KOPT-K1 (cell line): Measurements from ENCODE around the gene AMOTL2.

ENCODE experiments used
- H3K27ac ChIP-seq: fragments of 200-600 bp; sonication (generic); 2 replicates; pipeline ENCODE4 v1.5.1; 2016; ENCODE audit warnings: antibody characterized with exemption, mild to moderate bottlenecking, low read depth, low read length; ENCODE audit not compliant: poor library complexity, severe bottlenecking
- H3K36me3 ChIP-seq: fragments of 200-600 bp; sonication (generic); 2 replicates; pipeline ENCODE4 v1.5.1; 2017; ENCODE audit warnings: antibody characterized with exemption, mild to moderate bottlenecking, low read length, moderate library complexity; ENCODE audit not compliant: insufficient read depth
- H3K9me3 ChIP-seq: fragments of 200-600 bp; sonication (generic); 2 replicates; pipeline ENCODE4 v1.5.1; 2017; ENCODE audit warnings: antibody characterized with exemption, low read length, mild to moderate bottlenecking; ENCODE audit not compliant: insufficient read depth, poor library complexity, severe bottlenecking

The AMOTL2 gene

DNA sequence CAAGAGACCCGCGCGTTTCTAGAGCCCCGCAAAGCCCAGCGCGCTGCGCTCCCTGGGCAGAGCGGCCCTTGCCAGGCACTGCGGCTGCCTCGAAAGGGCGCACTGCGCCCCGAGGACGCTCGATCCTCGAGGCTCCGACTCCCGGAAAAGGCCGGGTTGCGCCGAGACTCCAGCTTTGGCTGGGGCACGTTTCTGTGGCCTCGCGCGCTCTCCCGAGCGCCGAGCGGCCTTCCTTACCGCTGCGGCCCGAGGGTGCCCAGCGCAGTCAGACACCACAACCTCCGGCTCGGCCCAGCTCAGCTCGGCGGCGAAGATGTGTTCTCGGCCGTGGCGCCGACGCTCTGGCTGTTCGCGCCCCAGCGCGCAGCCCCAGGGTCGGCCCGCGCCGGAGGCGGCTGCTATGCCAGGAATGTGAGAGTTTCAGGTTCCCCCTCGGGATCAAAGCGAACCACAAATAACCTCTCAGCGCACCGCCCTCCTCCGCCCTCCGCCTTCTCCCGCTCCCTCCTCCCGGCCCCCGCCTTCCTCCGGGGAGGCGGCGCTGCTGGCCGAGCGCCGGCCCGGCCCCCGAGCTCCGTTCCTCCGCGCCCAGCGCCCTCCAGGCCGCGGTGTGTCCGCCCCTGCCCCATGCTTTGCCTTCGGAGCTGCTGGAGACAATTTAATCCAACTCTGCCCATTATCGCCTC lies at the start of gene AMOTL2:
AMOTL2 (minus strand) TSS at position 343 of the 686 bp plus-strand sequence. CDS start 3,014 bp downstream, outside the sequence.
- Histone ChIP-seq H3K27ac (no peak within 1 kb of the TSS), H3K36me3 (no peaks in the 10 kb centered on the region), H3K9me3 (no peaks in the 10 kb centered on the region)

- H3K27ac ChIP-seq, result no peak overlapping the region
- no peaks in the 10 kb centered on the region for H3K36me3 ChIP-seq
- no peaks in the 10 kb centered on the region for H3K9me3 ChIP-seq
Measured at GRCh38 chr3:134423153-134423552, 48.9 kb upstream of the AMOTL2 start.

DNA sequence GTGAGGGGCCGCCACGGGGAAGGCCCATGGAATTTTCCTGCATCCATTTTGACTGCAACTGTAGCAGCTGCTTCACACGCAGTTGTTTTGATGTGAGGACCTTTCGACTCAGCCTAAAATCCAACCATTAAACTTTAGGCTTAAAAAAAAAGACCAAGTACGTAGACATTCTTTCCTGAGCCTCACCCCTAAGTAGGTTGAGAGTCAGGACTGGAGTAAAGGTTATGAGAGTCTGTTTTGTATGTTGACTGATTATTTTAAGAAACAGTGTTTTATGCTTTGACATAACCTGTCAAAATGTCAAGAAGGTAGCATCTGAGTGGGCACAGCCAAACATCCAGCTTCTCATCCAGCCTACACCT lies 45.7 kb upstream of the AMOTL2 start:
- no peaks in the 10 kb centered on the region for H3K36me3 ChIP-seq
- H3K27ac ChIP-seq, result no peak overlapping the region
- no peaks in the 10 kb centered on the region for H3K9me3 ChIP-seq

DNA sequence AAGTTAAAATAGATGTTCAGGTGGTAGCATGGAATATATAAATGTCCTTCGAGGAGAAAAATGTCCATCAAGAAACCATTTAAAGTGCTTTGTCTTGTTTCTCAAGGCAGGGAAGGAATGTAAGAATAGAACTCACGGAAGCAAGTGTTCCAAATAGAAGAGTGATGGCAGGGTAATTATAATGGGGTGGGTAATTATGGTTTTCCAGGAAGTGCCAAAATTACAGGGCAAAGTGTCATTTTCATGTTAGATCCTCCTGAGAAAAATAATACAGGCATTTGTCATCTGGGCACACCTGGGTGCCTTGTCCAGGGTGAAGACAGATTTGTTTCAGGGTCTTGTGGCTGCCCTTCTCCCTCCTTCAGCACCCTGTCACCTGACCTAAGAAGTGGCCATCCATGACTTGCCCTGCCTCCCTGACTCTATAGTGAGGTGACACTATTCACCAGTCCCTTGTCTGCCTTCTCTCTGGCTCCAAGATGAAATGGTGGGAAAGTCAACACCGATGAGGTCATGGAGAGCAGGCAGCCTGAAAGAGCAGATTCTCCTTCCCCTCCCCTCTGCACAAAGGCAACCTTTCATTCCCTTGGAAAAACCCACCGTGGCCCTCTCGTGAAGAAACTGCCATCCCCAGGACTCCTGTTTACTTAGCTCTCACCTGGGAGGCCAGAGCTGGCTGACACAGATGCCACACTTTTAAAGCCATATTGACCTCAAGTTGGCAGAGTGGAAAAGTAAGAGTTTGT lies 45.1 kb upstream of the AMOTL2 start:
- peaks cover 4% of the 10 kb centered on the region for H3K9me3 ChIP-seq
- no peak overlapping the region for H3K27ac ChIP-seq

GRCh38 chr3:134409041-134409440 lies 34.8 kb upstream of the AMOTL2 start:
- no peak overlapping the region for H3K27ac ChIP-seq
- H3K36me3 ChIP-seq, result no peaks in the 10 kb centered on the region
- peaks cover 6% of the 10 kb centered on the region for H3K9me3 ChIP-seq

More for the DNA sequence above, 45.1 kb upstream of the AMOTL2 start:
- no peaks in the 10 kb centered on the region for H3K36me3 ChIP-seq

DNA sequence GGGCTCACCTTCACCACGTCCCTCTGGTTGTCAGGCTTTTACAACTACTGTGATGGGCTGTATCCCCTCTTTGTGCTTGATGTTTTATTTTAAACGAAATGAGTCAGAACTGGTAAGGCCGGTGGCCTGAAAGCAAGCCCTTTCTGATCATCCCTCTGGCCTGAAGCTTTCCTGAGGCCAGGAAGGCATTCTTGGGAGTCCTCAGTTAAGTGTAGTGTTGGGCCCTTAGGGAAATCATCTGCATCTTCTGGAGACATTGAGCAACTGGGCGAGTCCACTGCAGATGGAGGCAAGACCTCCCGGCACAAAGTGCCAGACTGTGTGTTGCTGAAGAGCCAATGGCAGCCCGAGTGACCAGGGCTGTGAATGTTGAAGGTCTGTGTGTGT lies 33.0 kb upstream of the AMOTL2 start:
- no peak overlapping the region for H3K27ac ChIP-seq
- H3K9me3 ChIP-seq, result peaks cover 24% of the 10 kb centered on the region
- H3K36me3 ChIP-seq, result no peaks in the 10 kb centered on the region

DNA sequence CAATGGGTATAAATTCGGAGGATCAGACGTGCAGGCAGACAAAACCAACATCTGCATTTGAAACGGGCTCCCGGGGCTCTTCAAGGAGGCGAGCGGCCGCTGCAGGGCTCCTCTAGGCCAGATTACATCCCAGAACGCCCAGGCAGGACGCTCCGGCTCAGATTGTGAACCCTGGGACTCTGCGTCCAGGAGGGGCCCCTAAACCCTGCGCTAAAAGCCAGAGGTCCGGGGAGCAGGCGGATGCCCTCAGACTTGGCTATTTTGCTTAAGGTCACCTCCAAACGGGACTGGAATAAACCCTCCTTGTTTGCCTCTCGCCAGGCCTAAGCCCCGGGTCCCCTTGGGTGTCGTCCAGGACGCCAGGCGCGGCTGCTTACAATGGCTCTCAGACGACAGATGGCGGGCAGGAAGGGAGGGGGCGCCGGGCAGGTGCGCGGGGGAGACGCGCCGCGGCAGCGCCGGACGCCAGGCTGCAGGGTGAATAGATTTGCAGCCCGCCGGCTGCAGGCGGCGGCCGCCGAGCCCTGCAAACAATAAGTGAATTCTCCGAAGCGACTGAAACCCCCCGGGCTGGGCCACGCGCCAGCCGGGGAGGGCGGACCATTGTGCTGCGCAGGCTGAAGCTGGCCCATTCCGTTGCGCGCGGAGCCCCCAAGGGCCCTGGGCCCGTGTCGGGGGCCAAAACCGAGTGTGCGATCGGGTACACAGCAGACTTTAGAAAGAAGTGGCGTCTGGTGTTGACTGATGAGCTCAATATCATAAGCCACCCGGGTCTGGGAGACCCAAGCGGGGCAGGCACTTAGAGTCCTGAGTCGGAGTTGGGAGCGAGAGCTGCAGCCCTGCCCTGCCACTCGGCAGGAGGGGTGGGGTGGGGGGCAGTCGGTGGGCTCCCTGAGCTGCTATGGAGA lies 32.3 kb upstream of the AMOTL2 start:
- Histone ChIP-seq H3K27ac (no peak overlapping the region), H3K9me3 (peaks cover 31% of the 10 kb centered on the region), H3K36me3 (no peaks in the 10 kb centered on the region)

- peaks cover 40% of the 10 kb centered on the region for H3K9me3 ChIP-seq
- no peak overlapping the region for H3K27ac ChIP-seq
- H3K36me3 ChIP-seq, result no peaks in the 10 kb centered on the region
Measured at GRCh38 chr3:134404366-134404885, 30.2 kb upstream of the AMOTL2 start.

DNA sequence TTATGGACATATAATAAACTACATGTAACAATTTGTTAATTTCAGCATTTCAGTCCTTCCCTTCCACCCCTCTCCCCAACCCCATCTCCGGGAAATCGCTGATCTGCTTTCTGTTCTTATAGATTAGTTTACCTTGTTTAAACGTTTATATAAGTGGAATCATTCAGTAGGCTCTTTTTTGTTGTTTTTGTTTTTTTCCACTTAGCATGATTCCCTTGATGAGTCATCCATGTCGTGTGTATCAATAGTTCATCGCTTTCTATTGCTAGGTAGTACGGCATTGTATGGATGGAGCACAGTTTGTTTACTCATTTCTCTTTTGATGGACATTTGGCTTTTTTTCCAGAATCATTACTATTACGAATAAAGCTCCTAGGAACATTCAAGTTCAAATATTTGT lies 23.5 kb upstream of the AMOTL2 start:
- H3K36me3 ChIP-seq, result no peaks in the 10 kb centered on the region
- no peak overlapping the region for H3K27ac ChIP-seq
- peaks cover 21% of the 10 kb centered on the region for H3K9me3 ChIP-seq

DNA sequence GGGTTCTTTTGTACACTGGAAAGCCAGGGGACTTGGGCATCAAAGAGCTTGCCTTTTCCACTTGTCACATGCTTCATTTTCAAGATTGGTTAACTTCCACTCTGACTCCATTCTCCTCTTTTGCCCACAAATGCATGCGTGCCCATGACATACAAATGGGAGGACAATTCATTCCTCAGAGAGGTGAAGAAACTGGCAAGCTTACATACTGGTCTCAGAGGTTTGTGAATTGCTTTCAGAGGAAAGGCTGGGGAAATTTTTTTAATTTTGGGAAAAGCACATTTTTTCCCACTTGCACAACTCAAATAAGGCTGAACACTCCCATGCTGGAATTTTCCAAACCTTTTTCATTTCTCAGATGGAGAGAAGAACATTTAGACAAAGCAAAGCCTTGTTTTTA lies 20.9 kb upstream of the AMOTL2 start:
- H3K9me3 ChIP-seq, result peaks cover 3% of the 10 kb centered on the region

GRCh38 chr3:134394380-134394779 lies 20.1 kb upstream of the AMOTL2 start:
- Histone ChIP-seq H3K36me3 (no peaks in the 10 kb centered on the region), H3K27ac (no peak overlapping the region), H3K9me3 (peaks cover 7% of the 10 kb centered on the region)

More for the DNA sequence above, 20.9 kb upstream of the AMOTL2 start:
- Histone ChIP-seq H3K36me3 (no peaks in the 10 kb centered on the region), H3K27ac (no peak overlapping the region)

DNA sequence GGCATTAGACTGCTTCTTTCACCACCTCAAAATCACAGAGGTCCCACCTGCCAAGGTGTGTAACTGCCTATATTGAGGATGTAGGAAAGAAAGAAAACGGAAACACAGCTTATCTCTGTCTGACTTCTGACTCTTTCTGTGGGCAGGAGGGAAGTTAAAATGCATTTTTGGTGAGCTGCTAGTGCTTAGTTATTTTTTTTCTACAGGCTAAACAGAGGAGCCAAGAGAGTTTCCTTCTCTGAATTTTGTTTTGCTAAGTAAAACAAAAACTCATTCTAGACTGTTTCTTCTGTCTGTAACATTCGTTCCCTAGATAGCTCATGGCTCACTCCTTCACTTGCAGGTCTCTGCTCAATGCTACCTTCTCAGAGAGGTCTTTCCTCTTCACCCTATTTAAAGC lies 18.8 kb upstream of the AMOTL2 start:
- H3K27ac ChIP-seq, result no peak overlapping the region
- no peaks in the 10 kb centered on the region for H3K36me3 ChIP-seq
- peaks cover 7% of the 10 kb centered on the region for H3K9me3 ChIP-seq

- H3K36me3 ChIP-seq, result no peaks in the 10 kb centered on the region
- no peak overlapping the region for H3K27ac ChIP-seq
- H3K9me3 ChIP-seq, result peaks cover 7% of the 10 kb centered on the region
Measured at GRCh38 chr3:134392336-134392983, 18.2 kb upstream of the AMOTL2 start.

DNA sequence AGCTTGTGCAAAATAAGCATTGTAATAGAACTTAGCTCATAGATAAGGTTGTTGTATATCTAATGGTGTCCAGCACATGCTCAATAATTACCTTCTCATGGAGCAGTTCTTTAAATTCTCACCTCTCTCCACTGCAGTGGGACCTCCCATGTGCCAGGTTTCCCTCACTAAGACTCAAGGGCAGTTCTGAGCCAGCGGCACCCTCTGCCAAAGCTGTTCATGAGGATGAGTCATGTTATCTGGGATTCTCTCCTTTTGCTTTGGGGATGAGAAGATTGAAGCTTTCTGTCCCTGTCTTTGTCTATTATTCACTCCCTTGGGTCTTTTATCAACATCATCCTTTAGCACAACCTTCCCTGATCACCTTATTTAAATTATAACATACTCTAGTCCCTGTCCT lies 15.6 kb upstream of the AMOTL2 start:
- H3K27ac ChIP-seq, result no peak overlapping the region
- H3K36me3 ChIP-seq, result no peaks in the 10 kb centered on the region
- peaks cover 7% of the 10 kb centered on the region for H3K9me3 ChIP-seq
